ENCODE results near the gene RNF39.

The RNF39 gene

GRCh38 chr6:30096829-30097228, 21.3 kb upstream of the RNF39 start:
- no peak for DNase-seq

- DNase-seq, result no peak
Measured at GRCh38 chr6:30093951-30094661, 18.5 kb upstream of the RNF39 start.

- DNase-seq, result no peak
Measured at GRCh38 chr6:30092852-30093543, 17.4 kb upstream of the RNF39 start.

DNA sequence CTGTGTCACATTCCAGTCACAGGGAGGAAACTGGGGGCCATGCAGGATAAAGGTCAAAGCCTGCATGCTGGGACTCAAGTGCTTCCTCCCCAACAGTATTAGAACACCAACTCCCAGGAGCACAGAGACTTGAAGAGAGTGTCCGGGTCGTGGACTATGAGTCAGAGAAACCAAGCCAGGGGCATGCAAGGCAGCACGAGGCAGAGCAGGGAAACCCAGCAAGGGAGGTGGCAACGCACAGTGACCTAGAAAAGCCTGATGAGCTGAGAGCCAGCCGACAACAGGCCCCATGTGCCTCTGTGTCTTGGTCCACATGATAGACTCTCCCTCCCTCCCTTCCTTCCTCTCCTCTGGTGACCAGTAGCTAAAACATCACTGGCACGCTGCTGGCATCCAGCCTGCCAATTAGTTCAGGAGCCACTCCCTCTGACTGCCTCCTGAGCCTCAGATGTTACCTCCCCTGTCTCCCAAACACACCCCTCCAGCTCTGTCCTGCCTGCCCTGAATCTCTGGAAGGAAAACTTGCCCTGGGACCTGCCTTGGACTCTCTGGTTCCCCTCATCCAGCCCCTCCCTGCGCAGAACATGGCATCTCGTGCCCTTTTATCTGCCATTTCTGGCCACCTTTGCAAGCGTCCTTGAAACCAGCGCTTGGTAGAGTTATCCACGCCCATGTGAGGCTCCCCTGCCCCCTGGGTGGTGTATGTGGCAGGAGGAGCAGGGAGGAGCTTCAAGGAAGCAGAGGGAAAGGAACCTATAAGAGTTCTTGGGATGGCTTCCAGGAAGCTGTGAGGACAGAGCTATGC, 16.2 kb upstream of the RNF39 start:
- DNase-seq, result no peak

GRCh38 chr6:30087876-30088275, 12.3 kb upstream of the RNF39 start:
- DNase-seq, result no peak

GRCh38 chr6:30077218-30077617, 1.6 kb upstream of the RNF39 start:
- no peak for DNase-seq

- DNase-seq, result no peak
Measured at GRCh38 chr6:30075790-30076732, 492 bp upstream of the RNF39 start.

- no peak for DNase-seq
Measured at GRCh38 chr6:30074331-30075093, 1.1 kb downstream of the RNF39 start.

GRCh38 chr6:30073489-30074235, 1.9 kb downstream of the RNF39 start:
- no peak for DNase-seq

DNA sequence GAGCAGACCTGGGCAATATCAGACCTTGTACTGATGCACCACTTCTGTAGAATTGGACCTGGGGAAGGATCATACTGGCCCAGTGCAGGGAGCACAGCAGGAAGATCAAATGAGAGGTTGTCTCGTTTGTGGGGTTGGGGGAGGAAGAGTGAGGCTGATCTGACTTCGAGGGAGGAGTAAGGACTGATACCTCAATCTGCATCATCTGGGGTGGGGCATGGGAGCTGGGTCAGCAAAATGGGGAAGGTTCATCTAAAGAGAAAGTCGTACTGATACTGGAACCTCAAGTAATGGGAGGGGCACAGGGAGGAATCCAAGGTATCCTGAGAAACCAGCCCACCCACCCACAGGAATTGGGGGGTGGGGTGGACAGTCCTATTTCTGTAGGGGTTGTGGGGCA, 3.7 kb downstream of the RNF39 start:
- DNase-seq, result no peak

GRCh38 chr6:30071081-30071818, 4.3 kb downstream of the RNF39 start:
- no peak for DNase-seq

GRCh38 chr6:30067460-30068139, 8.0 kb downstream of the RNF39 start:
- DNase-seq, result no peak

DNA sequence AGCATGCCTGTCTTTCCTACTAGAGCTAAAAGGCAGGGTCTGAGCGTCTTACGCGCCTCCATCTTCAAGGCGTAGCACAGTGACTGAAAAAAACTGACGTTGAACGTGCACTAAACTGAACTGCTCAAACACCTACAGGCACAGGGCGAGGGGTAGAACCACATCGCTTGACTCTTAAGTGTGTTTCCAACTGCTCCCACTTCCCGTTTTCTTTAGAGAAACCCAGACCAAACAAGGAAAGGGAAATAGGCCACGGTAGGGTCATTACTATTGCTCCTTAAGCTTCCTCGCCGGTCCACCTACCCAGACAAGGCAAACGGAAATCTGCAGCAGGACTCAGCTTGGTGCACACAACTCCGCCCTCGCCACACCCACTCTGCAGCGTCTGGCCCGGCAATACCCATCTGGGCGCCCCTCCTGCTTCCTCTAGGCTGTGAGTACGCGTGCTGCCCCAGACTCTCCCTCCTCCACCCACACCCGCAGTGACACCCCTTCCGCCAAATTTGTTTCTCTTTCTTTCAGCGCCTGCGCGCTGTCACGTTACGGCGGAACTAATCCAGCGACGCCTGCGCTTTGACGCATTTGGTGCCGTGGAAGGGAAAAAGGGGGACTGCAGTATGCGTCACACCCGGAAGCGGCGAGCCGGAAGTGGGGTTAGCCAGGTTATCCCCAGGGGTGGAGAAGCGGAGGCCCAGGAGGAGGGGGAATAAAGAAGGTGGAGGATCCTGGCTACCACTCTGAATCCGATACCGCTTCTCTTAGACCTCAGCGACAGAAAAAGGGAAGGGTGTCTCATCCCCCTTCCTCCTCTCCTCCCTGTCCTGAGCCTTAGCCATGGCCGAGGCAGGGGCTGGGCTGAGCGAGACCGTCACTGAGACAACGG, 8.8 kb downstream of the RNF39 start, which contains the start of gene PPP1R11:
PPP1R11 (plus strand) TSS at position 622 of the 883 bp plus-strand sequence; CDS start at position 835, 213 bp downstream.
- DNase-seq, result peak; percentile 95

DNA sequence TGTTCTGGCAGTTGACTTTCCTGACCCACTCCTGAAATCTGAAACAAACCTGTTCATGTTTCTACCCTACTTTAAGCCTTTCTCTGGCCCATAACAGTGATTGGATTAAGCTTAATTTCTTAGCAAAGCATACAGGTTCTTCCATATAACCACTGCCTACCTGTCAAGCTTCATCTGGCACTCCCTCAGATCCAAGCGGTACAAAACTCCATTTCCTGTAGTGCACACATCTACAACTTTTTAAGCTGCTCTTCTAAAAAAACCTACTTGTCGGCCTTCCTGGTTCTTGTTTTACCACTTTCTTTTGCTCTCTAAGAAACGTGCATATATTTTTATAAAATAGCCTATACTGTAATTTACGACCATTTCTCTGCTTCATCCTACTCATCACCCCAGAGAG, 9.5 kb downstream of the RNF39 start:
- no peak for DNase-seq

- DNase-seq, result no peak
Measured at GRCh38 chr6:30063315-30063714, 12.3 kb downstream of the RNF39 start.

DNA sequence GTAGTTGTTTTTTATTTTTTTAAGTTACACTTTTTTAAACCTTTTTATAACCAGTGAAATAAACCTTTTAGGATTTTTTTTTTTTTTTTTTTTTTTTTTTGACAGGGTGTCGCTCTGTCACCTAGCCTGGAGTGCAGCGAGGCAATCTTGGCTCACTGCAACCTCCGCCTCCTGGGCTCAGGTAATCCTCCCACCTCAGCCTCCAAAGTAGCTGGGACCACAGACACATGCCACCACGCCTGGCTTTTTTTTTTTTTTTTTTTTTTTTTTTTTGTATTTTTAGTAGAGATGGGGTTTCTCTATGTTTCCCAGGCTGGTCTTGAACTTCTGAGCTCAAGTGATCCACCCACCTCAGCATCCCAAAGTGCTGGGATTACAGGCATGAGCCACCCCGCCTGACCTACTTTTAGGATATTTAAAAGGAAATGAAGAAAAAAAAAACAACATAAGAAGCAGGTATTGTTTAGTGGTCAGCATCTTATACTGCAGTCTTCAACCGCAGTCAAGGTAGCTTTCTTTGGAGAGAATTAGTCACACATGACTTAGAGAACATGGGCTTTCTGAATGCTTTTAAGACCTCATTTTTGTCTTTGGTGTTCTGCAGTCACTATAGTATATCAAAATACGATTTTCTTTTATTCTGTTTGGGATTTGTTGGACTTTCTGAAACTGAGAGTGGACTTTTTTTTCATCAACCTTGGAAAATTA, 12.9 kb downstream of the RNF39 start:
- DNase-seq, result no peak

- DNase-seq, result peak; percentile 25
Measured at GRCh38 chr6:30061858-30062458, 13.6 kb downstream of the RNF39 start.

Measured in T-helper 9 cell (primary cell).